T47D (cell line): ENCODE results near the gene ITIH1.
"Not testable (repeated sequence)": the region's sequence is repeated elsewhere in the genome, so short reads cannot be mapped to it uniquely, and the experiment has no call there.

Experiments used
- DNase-seq, 2 experiments: peaks; one replicate each; pipeline versions ENCODE4 v3.0.0 to v3.0.0-alpha.2; 2011 to 2012; ENCODE audit warnings: low read depth in 1 of 2, low spot score in 1 of 2
- JUND ChIP-seq: IDR thresholded peaks from 2 replicates; pipeline ENCODE4 v1.6.1; 2012; ENCODE audit warnings: low read depth
- in situ Hi-C: cut with HindIII; loops from 2 replicates; pipeline ENCODE4 v1.10.0; 2016; ENCODE audit warnings: low sequenced_read_pairs, low pct_unique_long_range_greater_than_20kb

The ITIH1 gene, protein sequence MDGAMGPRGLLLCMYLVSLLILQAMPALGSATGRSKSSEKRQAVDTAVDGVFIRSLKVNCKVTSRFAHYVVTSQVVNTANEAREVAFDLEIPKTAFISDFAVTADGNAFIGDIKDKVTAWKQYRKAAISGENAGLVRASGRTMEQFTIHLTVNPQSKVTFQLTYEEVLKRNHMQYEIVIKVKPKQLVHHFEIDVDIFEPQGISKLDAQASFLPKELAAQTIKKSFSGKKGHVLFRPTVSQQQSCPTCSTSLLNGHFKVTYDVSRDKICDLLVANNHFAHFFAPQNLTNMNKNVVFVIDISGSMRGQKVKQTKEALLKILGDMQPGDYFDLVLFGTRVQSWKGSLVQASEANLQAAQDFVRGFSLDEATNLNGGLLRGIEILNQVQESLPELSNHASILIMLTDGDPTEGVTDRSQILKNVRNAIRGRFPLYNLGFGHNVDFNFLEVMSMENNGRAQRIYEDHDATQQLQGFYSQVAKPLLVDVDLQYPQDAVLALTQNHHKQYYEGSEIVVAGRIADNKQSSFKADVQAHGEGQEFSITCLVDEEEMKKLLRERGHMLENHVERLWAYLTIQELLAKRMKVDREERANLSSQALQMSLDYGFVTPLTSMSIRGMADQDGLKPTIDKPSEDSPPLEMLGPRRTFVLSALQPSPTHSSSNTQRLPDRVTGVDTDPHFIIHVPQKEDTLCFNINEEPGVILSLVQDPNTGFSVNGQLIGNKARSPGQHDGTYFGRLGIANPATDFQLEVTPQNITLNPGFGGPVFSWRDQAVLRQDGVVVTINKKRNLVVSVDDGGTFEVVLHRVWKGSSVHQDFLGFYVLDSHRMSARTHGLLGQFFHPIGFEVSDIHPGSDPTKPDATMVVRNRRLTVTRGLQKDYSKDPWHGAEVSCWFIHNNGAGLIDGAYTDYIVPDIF

DNA sequence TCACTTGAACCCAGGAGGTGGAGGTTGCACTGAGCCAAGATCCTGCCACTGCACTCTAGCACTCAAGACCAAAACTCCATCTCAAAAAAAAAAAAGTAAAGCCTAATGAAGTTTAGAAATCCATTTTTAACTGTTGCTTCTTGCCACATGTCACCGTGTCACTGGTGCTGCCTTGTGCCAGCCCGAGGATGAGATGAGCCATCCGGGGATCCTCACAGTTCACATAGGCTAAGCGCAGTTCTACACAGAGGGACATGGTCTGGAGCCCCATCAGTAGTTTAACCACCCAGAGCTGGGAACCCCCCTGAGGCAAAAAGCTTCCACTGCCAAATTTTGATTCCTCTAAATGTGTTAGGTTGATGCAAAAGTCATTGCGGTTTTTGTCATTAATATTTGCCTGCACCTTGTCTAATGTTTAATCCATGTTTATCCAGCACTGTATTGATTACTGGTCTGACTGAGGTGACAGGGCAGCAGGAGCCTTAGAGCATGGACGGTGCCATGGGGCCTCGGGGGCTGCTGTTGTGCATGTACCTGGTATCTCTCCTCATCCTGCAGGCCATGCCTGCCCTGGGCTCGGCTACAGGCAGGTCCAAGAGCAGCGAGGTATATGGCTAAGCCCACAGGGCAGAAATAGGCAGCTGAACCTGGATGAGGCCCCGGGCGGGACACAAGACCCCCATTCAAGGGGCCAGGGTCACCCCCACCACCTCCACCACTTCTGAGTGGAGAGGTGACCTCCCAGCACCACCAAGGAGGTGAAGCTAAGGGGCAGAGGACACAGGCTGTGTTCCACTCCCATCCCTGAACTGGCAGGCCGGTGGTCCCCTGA is at the start of gene ITIH1:
Gene ITIH1, plus strand, starts transcription at position 473 of the 832 bp plus-strand sequence. Its CDS starts 17 bp downstream, at position 490.
- no peak for TF ChIP-seq JUND
- in situ Hi-C loops: no loop called here
- no peak for DNase-seq

DNA sequence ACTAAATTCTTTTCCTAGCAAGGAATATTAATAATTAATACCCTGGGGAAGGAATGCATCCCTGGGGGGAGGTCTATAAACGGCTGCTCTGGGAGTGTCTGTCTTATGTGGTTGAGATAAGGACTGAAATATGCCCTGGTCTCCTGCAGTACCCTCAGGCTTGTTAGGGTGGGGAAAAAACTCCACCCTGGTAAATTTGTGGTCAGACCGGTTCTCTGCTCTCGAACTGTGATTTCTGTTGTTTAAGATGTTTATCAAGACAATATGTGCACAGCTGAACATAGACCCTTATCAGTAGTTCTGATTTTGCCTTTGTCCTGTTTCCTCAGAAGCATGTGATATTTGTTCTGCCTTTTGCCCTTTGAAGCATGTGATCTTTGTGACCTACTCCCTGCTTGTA is 48.6 kb upstream of the ITIH1 start:
- DNase-seq, in situ Hi-C loops: not testable (repeated sequence)

DNA sequence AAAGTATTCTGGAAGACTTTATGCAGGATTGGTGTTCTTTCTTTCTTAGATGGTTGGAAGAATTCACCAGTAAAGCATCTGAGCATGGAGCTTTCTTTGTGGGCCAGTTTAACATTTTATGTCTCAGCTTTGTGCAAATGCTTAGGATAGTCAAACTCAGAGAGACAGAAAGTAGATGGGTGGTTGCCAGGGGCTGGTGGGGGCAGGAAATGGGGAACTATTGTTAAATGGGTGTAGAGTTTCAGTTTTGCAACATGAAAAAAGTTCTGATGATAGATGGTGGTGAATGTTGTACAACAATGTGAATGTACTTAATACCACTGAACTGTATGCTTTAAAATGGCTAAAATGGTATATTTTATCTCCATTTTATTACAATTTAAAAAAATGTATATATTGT is 46.7 kb upstream of the ITIH1 start:
- in situ Hi-C loops: no loop called here
- DNase-seq: no peak
- no peak for TF ChIP-seq JUND

DNA sequence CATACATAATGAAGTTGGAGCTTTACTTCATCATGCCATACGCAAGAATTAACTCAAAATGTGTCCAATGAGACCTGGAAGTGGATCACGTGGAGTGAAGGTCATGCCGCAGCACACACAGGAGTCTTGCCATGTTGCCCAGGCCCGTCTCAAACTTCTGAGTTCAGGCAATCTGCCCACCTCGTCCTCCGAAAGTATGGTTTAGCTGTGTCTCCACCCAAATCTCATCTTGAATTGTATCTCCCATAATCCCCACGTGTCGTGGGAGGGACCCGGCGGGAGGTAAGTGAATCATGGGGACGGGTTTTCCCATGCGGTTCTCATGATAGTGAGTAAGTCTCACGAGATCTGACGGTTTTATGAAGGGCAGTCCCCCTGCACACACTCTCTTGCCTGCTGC is 45.8 kb upstream of the ITIH1 start:
- in situ Hi-C loops: no loop called here
- DNase-seq: no peak
- TF ChIP-seq JUND: no peak

DNA sequence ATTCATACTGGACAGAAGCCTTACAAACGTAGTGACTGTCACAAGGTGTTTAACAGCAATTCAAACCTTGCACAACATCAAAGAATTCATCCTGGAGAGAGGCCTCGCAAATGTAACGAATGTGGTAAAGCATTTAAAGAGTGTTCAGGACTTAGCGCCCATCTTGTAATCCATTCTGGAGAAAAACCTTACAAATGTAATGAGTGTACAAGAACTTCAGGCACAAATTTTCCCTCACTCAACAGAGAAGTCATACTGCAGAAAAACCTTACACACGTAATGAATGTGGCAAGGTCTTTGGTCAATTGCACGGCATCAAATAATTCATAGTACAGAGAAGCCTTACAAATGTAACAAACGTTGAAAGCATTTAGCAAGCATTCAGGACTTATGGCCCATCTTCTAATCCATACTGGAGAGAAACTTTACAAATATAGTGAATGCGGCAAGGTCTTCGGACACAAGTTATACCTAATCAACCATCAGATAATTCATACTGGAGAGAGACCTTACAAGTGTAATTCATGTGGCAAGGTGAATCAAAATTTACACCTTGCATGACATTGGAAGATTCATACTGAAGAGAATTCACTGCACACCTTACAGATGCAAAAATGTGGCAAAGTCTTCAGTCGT is 44.0 kb upstream of the ITIH1 start:
- in situ Hi-C loops: no loop called here
- TF ChIP-seq JUND: no peak
- no peak for DNase-seq

DNA sequence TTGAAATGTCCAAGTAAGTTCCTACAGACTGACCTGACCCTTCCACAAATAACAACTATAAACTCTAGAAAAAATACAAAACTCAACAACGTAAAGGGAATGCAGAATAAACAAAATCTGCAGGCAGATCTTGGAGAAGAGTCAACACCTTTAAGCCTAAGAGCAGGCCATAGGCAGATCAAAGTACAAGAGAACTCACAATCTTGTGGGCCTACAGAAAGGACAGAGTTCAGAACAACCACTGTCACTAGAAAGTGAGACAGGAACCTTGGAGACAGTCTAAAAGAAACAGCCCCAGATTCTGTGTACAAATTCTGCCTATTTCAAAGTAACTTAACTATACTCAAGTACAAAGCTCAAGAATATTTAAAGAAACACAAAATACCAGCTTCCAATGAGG is 37.7 kb upstream of the ITIH1 start:
- no peak for DNase-seq
- in situ Hi-C loops: no loop called here
- TF ChIP-seq JUND: no peak

DNA sequence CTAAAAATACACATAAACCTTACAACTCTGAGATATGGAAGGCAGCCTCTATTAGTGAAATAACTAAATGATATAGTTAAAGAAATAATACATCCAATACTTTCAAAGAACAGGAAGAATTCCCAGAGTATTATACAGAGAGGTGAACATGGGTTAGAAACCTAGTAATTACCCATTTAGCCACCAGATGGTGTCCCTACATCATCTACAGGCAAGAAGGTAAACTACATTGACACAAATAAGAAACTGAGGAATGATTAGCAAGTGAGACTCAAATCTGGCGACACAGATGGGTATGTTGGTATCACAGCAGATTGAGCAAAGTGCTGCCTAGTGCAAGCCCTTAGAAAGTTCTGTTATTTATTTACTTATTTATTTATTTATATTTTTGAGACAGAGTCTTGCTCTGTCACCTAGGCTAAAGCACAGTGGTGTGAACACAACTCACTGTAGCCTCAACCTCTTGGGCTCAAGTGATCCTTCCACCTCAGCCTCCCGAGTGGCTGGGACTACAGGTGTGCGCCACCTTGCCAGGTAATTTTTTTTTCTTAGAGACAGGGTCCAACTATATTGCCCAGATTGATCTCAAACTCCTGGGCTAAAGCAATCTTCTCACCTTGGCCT is 34.9 kb upstream of the ITIH1 start:
- in situ Hi-C loops: no loop called here
- peak; percentile 25 to 46 for DNase-seq
- no peak for TF ChIP-seq JUND

DNA sequence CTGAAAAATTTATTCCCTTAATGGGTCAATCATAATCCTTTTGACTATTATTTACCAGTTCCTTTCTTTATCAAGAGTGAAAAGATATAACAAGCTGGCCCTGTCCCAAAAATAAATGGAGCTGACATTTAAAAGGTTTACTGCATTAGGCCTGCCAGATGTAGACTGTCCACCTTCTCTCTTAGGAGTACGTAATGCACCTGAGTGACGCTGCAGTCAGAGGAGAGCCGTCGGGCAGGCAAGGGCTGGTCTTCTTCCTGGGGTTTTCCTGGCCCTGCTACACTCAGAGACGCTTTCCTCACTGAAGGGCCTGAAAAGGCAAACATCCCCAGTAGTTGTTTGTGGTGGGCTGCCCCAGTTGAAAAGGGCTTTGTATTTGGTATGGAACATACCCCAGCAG is 34.2 kb upstream of the ITIH1 start:
- in situ Hi-C loops: no loop called here
- TF ChIP-seq JUND: no peak
- no peak for DNase-seq

DNA sequence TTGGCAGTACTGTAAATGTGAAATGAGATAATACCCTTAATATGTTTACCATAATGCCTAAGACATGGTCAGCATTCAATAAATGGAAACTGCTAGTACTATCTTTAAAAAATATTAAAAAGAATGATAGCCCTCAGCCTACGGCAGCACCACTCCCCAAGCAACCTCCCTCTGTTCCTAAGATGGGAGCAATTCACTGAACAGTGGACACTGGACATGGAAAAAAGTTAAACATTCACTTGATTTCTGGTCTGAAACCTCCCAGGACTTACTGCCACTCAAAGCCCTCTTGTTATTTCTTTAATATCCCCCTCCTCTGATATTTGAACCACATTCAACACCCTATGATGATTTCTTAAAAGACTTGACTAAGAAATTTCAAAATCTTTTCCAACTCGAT is 33.7 kb upstream of the ITIH1 start:
- no peak for DNase-seq
- no peak for TF ChIP-seq JUND
- in situ Hi-C loops: no loop called here

DNA sequence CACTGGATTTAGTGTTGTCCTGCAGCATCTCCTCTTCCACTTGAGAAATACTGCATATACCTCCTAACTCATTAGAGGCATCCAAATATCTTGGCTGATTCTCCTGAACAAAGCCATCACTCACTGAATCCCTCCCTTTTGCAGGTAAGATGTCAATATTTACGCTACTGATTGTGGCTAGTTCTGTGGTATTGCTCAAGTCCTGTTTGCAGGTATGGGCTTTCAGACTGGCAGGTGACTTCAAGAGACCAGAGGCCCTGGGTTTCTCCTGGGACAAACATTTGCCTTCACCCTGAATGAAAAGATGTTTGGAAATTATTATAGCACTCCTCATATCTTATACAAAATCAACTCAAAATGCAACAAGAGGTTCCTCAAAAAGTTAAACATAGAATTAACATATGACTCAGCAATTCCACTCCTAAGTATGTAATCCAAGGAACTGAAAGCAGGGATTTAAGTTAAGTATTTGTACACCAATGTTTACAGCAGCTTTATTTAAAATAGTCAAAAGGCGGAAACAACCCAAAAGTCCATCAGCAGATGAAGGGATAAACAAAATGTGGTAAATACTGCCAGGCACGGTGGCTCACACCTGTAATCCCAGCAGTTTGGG is 25.2 kb upstream of the ITIH1 start:
- no peak for TF ChIP-seq JUND
- DNase-seq: peak in 1 of 2 experiments; percentile 28
- in situ Hi-C loops: no loop called here

DNA sequence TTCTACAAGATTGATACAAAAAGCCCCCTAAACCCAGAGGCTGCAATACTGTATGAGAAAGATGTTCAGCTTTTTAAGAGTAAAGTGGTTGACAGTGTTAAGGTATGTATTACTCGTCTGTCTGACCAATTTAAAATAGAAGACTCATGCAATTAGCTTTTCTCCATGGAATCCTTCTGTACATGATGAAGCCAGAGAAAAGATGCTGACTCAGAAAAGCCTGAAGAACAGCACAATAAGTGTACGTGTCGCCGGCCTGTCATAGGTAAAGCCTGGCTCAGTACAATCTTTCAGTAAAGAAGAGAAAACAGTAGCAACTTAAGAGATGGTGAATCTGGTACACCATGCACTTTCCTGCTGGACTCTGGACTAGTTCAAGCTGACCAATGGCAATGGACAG is 23.0 kb upstream of the ITIH1 start:
- DNase-seq: no peak
- no peak for TF ChIP-seq JUND
- in situ Hi-C loops: no loop called here

DNA sequence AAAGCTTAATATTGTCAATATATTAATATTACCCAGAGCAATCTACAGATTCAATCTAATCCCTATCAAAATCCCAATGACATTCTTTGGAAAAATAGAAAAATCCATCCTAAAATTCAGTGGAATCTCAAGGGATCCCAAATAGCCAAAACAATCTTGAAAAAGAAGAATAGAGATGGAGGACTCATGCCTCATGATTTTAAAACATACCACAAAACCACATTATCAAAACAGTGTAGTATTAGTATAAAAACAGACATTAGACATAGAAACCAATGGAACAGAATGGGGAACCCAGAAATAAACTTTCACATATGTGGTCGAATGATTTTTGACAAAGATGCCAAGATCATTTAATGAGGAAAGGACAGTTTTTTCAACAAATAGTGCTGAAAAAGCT is 21.3 kb upstream of the ITIH1 start:
- in situ Hi-C loops: no loop called here
- TF ChIP-seq JUND: no peak

More for the DNA sequence above, 21.3 kb upstream of the ITIH1 start:
- no peak for DNase-seq
